Ishikawa (cell line): ENCODE measurements around the gene MARVELD1.

ENCODE experiments used
- CEBPB ChIP-seq: IDR thresholded peaks from 2 replicates; pipeline ENCODE4 v1.6.1; 2012
- CREB1 ChIP-seq: IDR thresholded peaks from 2 replicates; pipeline ENCODE4 v1.6.1; 2012; ENCODE audit warnings: low read depth
- EGR1 ChIP-seq: IDR thresholded peaks from 2 replicates; pipeline ENCODE4 v1.6.1; 2012
- EP300 ChIP-seq: IDR thresholded peaks from 2 replicates; pipeline ENCODE4 v1.6.1; 2012; ENCODE audit warnings: borderline replicate concordance
- FOXM1 ChIP-seq: IDR thresholded peaks from 2 replicates; pipeline ENCODE4 v1.6.1; 2012; ENCODE audit warnings: low read depth, borderline replicate concordance
- MAX ChIP-seq: IDR thresholded peaks from 2 replicates; pipeline ENCODE4 v1.6.1; 2012
- NFIC ChIP-seq: IDR thresholded peaks from 2 replicates; pipeline ENCODE4 v1.6.1; 2012
- RAD21 ChIP-seq: IDR thresholded peaks from 2 replicates; pipeline ENCODE4 v1.6.1; 2012; ENCODE audit warnings: low read depth
- REST ChIP-seq: IDR thresholded peaks from 2 replicates; pipeline ENCODE4 v1.6.1; 2012; ENCODE audit warnings: low read depth, mild to moderate bottlenecking
- TAF1 ChIP-seq: IDR thresholded peaks from 2 replicates; pipeline ENCODE4 v1.6.1; 2012; ENCODE audit warnings: low read depth, mild to moderate bottlenecking
- TCF12 ChIP-seq: IDR thresholded peaks from 2 replicates; pipeline ENCODE4 v1.6.1; 2012; ENCODE audit warnings: low read depth
- TEAD4 ChIP-seq: IDR thresholded peaks from 2 replicates; pipeline ENCODE4 v1.6.1; 2012
- USF1 ChIP-seq: IDR thresholded peaks from 2 replicates; pipeline ENCODE4 v1.6.1; 2012
- YY1 ChIP-seq: IDR thresholded peaks from 2 replicates; pipeline ENCODE4 v1.6.1; 2012; ENCODE audit warnings: low read depth
- ZBTB7A ChIP-seq: IDR thresholded peaks from 2 replicates; pipeline ENCODE4 v1.6.1; 2012; ENCODE audit warnings: low read depth

MARVELD1 gene

GRCh38 chr10:97765201-97765600, 51.7 kb downstream of the MARVELD1 start:
- TF ChIP-seq EP300 (no peak), RAD21 (no peak), FOXM1 (no peak), REST (no peak), TAF1 (no peak), YY1 (no peak), EGR1 (no peak)

- TF ChIP-seq USF1, result no peak
- no peak for TF ChIP-seq RAD21
- no peak for TF ChIP-seq EGR1
- no peak for TF ChIP-seq TCF12
- TF ChIP-seq FOXM1, result no peak
- TF ChIP-seq YY1, result no peak
- TF ChIP-seq ZBTB7A, result no peak
Measured at GRCh38 chr10:97766106-97766810, 52.7 kb downstream of the MARVELD1 start.

GRCh38 chr10:97766996-97767924, 53.7 kb downstream of the MARVELD1 start:
- TF ChIP-seq MAX, result no peak
- no peak for TF ChIP-seq ZBTB7A
- TF ChIP-seq TEAD4, result no peak
- TF ChIP-seq EP300, result no peak
- TF ChIP-seq TAF1, result no peak
- no peak for TF ChIP-seq FOXM1
- no peak for TF ChIP-seq REST
- TF ChIP-seq NFIC, result no peak
- no peak for TF ChIP-seq YY1
- TF ChIP-seq CREB1, result no peak
- TF ChIP-seq USF1, result no peak
- TF ChIP-seq CEBPB, result no peak
- TF ChIP-seq TCF12, result no peak
- TF ChIP-seq RAD21, result no peak
